GM19240 (cell line): Measurements from ENCODE around the gene DAGLA.
"Not testable (repeated sequence)": the region's sequence is repeated elsewhere in the genome, so short reads cannot be mapped to it uniquely, and the experiment has no call there.

Source experiments
- DNase-seq: peaks from one replicate; pipeline ENCODE4 v3.0.0; 2011; ENCODE audit warnings: low spot score; ENCODE audit not compliant: insufficient read length

The DAGLA gene, protein sequence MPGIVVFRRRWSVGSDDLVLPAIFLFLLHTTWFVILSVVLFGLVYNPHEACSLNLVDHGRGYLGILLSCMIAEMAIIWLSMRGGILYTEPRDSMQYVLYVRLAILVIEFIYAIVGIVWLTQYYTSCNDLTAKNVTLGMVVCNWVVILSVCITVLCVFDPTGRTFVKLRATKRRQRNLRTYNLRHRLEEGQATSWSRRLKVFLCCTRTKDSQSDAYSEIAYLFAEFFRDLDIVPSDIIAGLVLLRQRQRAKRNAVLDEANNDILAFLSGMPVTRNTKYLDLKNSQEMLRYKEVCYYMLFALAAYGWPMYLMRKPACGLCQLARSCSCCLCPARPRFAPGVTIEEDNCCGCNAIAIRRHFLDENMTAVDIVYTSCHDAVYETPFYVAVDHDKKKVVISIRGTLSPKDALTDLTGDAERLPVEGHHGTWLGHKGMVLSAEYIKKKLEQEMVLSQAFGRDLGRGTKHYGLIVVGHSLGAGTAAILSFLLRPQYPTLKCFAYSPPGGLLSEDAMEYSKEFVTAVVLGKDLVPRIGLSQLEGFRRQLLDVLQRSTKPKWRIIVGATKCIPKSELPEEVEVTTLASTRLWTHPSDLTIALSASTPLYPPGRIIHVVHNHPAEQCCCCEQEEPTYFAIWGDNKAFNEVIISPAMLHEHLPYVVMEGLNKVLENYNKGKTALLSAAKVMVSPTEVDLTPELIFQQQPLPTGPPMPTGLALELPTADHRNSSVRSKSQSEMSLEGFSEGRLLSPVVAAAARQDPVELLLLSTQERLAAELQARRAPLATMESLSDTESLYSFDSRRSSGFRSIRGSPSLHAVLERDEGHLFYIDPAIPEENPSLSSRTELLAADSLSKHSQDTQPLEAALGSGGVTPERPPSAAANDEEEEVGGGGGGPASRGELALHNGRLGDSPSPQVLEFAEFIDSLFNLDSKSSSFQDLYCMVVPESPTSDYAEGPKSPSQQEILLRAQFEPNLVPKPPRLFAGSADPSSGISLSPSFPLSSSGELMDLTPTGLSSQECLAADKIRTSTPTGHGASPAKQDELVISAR

DNA sequence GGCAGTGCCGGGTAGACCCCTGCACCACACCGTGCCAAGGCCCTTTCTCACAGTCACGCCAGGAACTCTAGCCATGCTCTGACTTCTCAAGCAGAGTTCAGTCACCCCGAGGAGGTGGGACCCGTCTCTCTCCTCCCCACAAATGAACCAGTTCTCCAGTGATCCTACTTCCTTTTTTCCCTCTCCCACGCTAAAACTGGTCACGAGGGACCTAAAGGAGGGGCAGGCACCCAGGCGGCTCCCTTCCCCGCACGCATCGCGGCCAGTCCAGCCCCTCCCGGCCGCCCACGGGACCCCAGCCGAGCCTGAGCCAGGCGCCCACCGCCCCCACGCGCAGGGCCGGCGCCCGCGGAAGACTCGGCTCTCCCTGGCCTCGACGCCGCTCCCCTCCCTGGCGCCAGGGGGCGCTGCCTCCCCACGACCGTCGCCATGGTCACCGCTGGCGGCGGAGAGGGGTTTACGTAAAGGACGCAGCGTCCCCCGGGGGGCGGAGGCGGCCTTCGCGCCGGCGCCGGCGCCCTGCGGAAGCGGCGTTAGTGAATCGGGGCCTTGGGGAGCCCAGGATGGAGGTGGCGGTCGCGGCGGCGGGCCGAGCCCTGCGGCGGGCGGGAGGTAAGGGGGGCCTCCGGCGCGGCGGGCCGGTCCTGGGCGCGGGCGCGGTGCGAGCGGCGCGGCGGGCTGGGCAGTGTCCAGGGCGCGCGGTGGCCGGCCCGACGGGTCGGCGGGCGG, at the start of gene DAGLA:
TSS of gene DAGLA (plus strand) at position 499 of the 729 bp plus-strand sequence. CDS start 39,765 bp downstream, outside the sequence.
- peak; percentile 52 for DNase-seq

GRCh38 chr11:61632096-61632495, 48.1 kb upstream of the DAGLA start:
- no peak for DNase-seq

DNA sequence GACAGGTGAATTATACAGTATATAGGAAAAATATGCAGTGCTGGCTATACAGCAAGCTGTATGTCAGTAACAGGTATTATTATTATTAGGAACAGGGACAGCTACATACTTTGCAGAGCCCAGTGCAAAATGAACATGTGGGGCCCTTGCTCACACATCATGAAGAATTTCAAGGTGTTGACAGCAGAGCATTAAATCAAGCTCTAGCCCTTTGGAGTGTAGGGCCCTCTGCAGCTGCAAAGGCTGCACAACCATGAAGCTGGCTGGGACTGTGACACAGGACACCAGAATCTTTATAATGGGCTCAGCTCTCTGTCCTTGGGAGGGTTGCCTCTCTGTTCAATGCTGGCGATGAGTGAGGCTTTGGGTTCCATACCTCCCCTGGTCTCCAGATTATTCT, 44.9 kb upstream of the DAGLA start:
- DNase-seq = no peak

- DNase-seq = no peak
Measured at GRCh38 chr11:61635787-61636186, 44.4 kb upstream of the DAGLA start.

GRCh38 chr11:61636676-61637075, 43.5 kb upstream of the DAGLA start:
- DNase-seq = no peak

DNA sequence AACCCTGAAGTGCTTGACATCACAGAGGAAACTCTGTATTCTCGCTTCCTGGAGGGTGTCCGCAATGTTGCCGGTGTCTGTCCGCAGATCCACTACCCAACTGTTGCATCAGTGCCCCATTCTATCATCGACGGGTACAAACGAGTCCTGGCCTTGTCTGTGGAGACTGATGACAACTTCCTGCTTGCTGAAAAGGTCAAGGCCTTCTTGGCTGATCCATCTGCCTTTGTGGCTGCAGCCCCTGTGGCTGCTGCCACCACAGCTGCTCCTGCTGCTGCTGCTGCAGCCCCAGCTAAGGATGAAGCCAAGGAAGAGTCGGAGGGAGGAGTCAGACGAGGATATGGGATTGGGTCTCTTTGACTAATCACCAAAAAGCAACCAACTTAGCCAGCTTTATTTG, 42.9 kb upstream of the DAGLA start:
- no peak for DNase-seq

- no peak for DNase-seq
Measured at GRCh38 chr11:61639816-61640443, 40.3 kb upstream of the DAGLA start.

DNA sequence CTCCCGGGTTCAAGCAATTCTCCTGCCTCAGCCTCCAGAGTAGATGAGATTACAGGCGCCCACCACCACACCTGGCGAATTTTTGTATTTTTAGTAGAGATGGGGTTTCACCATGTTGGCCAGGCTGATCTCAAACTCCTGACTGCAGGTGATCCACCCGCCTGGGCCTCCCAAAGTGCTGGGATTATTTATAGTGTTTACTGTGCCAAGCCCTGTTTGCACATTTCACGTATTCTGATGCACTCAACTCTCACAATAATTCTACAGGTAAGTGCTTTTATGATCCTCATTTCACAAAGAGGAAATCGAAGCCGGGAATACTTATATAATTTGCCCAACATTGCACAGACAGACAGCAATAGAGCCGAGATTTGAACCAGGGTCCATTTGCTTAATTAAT, 38.0 kb upstream of the DAGLA start:
- no peak for DNase-seq

GRCh38 chr11:61645179-61645868, 34.9 kb upstream of the DAGLA start:
- no peak for DNase-seq

DNA sequence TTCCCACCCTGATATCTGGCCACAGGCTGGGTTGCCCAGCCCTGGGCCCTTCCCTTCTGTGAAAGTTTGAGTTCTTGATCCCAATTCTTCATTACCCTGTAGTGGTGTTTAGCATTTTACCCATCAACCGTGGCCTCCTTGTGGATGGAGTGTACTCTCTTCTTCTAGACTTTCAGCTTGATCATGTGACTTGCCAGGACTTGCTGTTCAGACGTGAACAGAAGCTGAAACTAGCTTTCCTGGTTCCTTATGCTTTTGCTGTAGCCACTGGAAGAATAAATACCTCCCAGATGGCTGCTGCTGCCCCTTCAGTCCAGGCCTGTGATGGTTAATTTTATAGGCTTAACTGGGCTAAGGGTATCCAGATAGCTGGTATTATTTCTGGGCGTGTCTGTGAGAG, 32.7 kb upstream of the DAGLA start:
- no peak for DNase-seq

- no peak for DNase-seq
Measured at GRCh38 chr11:61650781-61651571, 29.2 kb upstream of the DAGLA start.

GRCh38 chr11:61652135-61652534, 28.1 kb upstream of the DAGLA start:
- DNase-seq = no peak

DNA sequence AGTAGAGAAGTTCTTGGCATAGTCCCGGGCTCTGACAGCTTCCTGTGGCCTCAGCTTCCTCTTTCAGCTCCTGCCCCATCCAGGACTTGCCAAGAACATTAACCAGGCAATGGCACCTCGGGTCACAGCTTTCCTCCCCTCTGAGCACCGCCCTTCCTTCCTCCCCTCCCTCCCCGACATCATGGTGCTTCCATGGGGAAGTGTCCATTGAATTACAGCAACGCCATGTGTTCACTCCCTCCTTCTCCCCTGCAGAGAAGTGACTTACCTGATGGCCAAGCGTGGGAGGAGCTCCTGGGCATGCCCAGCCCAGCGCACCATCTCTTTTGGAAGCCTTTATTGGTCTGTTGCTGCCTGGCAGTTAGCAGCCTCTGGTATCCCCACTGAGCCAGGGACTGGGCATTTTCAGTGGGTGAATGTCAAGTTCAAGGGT, 25.8 kb upstream of the DAGLA start:
- DNase-seq = no peak

GRCh38 chr11:61655266-61656159, 24.7 kb upstream of the DAGLA start:
- DNase-seq = not testable (repeated sequence)

- no peak for DNase-seq
Measured at GRCh38 chr11:61656347-61657077, 23.7 kb upstream of the DAGLA start.

DNA sequence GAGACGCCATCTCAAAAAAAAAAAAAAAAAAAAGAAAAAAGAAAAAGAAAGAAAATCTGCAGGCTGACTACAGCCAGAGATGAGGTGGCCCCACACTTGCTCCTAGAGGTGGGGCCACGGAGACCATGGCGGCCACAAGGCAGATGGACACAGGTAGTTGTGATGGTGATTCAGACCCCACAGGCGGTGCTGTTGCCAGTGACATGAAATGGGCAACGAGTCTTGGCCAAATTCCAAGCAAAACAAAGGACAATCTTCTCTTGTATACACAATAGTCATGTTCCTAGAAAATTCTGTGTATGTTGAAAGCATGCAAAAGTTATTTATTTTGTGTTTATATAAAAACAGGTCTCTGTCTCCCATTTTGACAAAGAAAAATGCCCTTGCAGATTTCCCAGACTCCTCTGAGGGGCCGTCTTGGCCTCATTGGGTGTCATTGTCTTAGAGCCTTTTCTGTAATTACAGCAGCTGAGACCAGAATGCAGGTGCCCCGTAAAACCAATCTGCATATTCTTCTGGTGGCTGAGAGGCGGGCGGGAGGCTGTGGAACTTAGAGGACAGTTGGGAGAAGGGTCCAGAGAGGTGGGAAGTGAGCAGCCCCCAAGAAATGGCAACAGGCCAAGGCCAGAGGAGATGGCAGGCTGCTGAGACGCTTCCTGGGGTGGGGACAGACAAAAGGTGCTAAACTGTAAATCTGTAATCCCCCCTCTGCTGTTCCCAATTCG, 22.5 kb upstream of the DAGLA start:
- no peak for DNase-seq
